ENCODE results near the gene NLRP7. TPM values are rescaled to one million over a fixed set of nuclear protein-coding genes. Genes with fewer than 3 reads are reported as not detected.
"Not testable (repeated sequence)": the region's sequence is repeated elsewhere in the genome, so short reads cannot be mapped to it uniquely, and the experiment has no call there.

Gene NLRP7
- total and polyA plus RNA-seq, 2 of the 4 experiments (the other 2 are of a cell fraction): not detected

DNA sequence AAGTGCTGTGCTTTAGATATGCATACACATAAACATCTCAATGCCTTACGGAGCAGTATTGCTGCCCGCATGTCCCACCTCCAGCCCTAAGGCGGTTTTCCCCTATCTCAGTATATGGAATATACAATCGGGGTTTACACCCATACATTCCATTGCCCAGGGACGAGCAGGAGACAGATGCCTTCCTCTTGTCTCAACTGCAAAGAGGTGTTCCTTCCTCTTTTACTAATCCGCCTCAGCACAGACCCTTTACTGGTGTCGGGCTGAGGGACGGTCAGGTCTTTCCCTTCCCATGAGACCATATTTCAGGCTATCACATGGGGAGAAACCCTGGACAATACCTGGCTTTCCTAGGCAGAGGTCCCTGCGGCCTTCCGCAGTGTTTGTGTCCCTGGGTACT lies 3.2 kb upstream of the NLRP7 start:
- in situ Hi-C loops (cut with MboI; ENCODE audit: low sequenced_read_pairs); H3K4me1 ChIP-seq (ENCODE audit: control insufficient read depth, insufficient read depth, low read length); H3K23ac ChIP-seq (ENCODE audit: low read depth, low read length); BruUV-seq (replicated peaks); H2AK9ac ChIP-seq (replicated peaks; ENCODE audit: low read depth, low read length, poor library complexity); CTCF ChIA-PET; H4K20me1 ChIP-seq (ENCODE audit: insufficient read depth, low read length); H3K9me1 ChIP-seq (ENCODE audit: insufficient read depth, low read length); H2BK120ac ChIP-seq (ENCODE audit: low read depth, low read length); H3K27ac ChIP-seq (ENCODE audit: insufficient read depth, low read length); H2BK15ac ChIP-seq (ENCODE audit: low read depth, low read length); H4K8ac ChIP-seq (ENCODE audit: low read depth in 2 of 2, low read length in 2 of 2); H3K18ac ChIP-seq (ENCODE audit: low read depth, low read length); H3K4ac ChIP-seq (ENCODE audit: low read depth, low read length); POLR2A ChIA-PET (ENCODE audit: unreplicated experiment); ATAC-seq (ENCODE audit: low read depth); H2BK20ac ChIP-seq (ENCODE audit: low read depth, low read length); H2AFZ ChIP-seq (replicated peaks; ENCODE audit: low read length, poor library complexity); H3K4me3 ChIP-seq (ENCODE audit: insufficient read depth, low read depth, low read length); H4K5ac ChIP-seq (ENCODE audit: low read depth, low read length); H4K91ac ChIP-seq (ENCODE audit: insufficient read depth, low read depth, low read length); H3K4me2 ChIP-seq (ENCODE audit: low read depth, low read length); H2BK5ac ChIP-seq (ENCODE audit: low read depth, low read length, poor library complexity, severe bottlenecking); H3K79me1 ChIP-seq (ENCODE audit: low read depth in 1 of 2, low read length in 2 of 2); dilution Hi-C loops (cut with HindIII; ENCODE audit: low sequenced_read_pairs, unreplicated experiment); H2AK5ac ChIP-seq (ENCODE audit: low read depth, low read length); H3K14ac ChIP-seq (replicated peaks; ENCODE audit: low read depth, low read length); H3K36me3 ChIP-seq (ENCODE audit: control insufficient read depth, insufficient read depth, low read length); DNase-seq; H3K27me3 ChIP-seq (ENCODE audit: control insufficient read depth, insufficient read depth, low read length); intact Hi-C loops (cut with micrococcal nuclease); H3K9ac ChIP-seq (ENCODE audit: low read depth, low read length); H3K56ac ChIP-seq (ENCODE audit: extremely low read depth, insufficient read depth, low read length): not testable (repeated sequence)
- H3K9me3 ChIP-seq (ENCODE audit: control insufficient read depth, insufficient read depth, low read length): peaks cover 16% of the 10 kb centered on the region
- no CpG with 5 or more reads among the region's 10 CpGs for WGBS, 2 experiments (ENCODE audit: extremely low coverage in 2 of 2, insufficient read length in 1 of 2)

Data from IMR-90 (cell line).